B cell (primary cell): Measurements from ENCODE around the gene FFAR3. TPM values are rescaled to one million over a fixed set of nuclear protein-coding genes. Genes with fewer than 3 reads are reported as not detected.

Experiments
- ATAC-seq: fragments of 200-7000 bp; cut with Tn5 transposase; one replicate; pipeline ENCODE4 v1.10.0; 2021; ENCODE audit warnings: low read depth, mild to moderate bottlenecking, moderate number of reproducible peaks, moderate library complexity
- CTCF ChIA-PET: fragments of 350-600 bp; sonication (Branson Sonifier 250); formaldehyde crosslinking; loops from one replicate; lab custom pipeline; 2021; ENCODE audit warnings: antibody characterized with exemption, inconsistent platforms; lab: Charles Lee
- POLR2A ChIA-PET: fragments of 350-600 bp; sonication (Branson Sonifier 250); formaldehyde crosslinking; loops from one replicate; lab custom pipeline; 2021; ENCODE audit warnings: antibody characterized with exemption; lab: Charles Lee
- DNase-seq: peaks from one replicate; pipeline ENCODE4 v3.0.0; 2013
- H2AFZ ChIP-seq: 2 replicates; pipeline ENCODE4 v1.6.1; 2012; ENCODE audit warnings: mild to moderate bottlenecking, low read depth, low read length; ENCODE audit not compliant: insufficient read depth, poor library complexity, severe bottlenecking
- H3K27ac ChIP-seq, 2 donors: 1 replicate in 1 of 2; 2 replicates in 1 of 2; pipeline ENCODE4 v1.5.1; 2012 to 2013; ENCODE audit warnings: low read length in 2 of 2, mild to moderate bottlenecking in 2 of 2, moderate library complexity in 1 of 2
- H3K27me3 ChIP-seq, 4 experiments: fragments of 200-600 bp in 1 of 4; sonication (generic) in 1 of 4; replicated peaks in 1 of 4; 1 replicate in 2 of 4; 2 replicates in 2 of 4; pipeline versions ENCODE4 v1.6.1 to v1.7.0; 2013 to 2016; ENCODE audit warnings: low read length in 3 of 4, mild to moderate bottlenecking in 2 of 4, mixed read lengths in 1 of 4, moderate library complexity in 1 of 4; ENCODE audit not compliant: insufficient read depth in 4 of 4, control insufficient read depth in 3 of 4; ENCODE audit errors: control extremely low read depth in 1 of 4
- H3K36me3 ChIP-seq, 2 experiments: replicated peaks in 1 of 2; 1 replicate in 1 of 2; 2 replicates in 1 of 2; pipeline versions ENCODE4 v1.6.1 to v1.7.1; 2013; ENCODE audit warnings: low read length in 1 of 2; ENCODE audit not compliant: insufficient read depth in 2 of 2, control insufficient read depth in 1 of 2; ENCODE audit errors: control extremely low read depth in 1 of 2, extremely low read depth in 1 of 2
- H3K4me1 ChIP-seq, 2 donors: fragments of 200-600 bp in 1 of 2; sonication (generic) in 1 of 2; 1 replicate in 1 of 2; 2 replicates in 1 of 2; pipeline versions ENCODE4 v1.5.1 to v1.6.1; 2013 to 2017; ENCODE audit warnings: low read length in 2 of 2; ENCODE audit not compliant: control insufficient read depth in 2 of 2, insufficient read depth in 2 of 2
- H3K4me2 ChIP-seq: replicated peaks from 2 replicates; pipeline ENCODE3; 2012; ENCODE audit warnings: mild to moderate bottlenecking, low read depth, low read length; ENCODE audit not compliant: poor library complexity, severe bottlenecking
- H3K4me3 ChIP-seq, 5 experiments: fragments of 200-600 bp in 1 of 5; sonication (generic) in 1 of 5; 1 replicate in 3 of 5; 2 replicates in 2 of 5; pipeline versions ENCODE4 v1.5.1 to v1.7.0; 2011 to 2016; ENCODE audit warnings: low read length in 4 of 5, mild to moderate bottlenecking in 4 of 5, low read depth in 2 of 5, control low read depth in 1 of 5, moderate library complexity in 1 of 5; ENCODE audit not compliant: insufficient read depth in 1 of 5; ENCODE audit errors: control extremely low read depth in 1 of 5, extremely low read depth in 1 of 5
- H3K79me2 ChIP-seq: fragments of 200-600 bp; sonication (generic); one replicate; pipeline ENCODE4 v1.6.0; 2016; ENCODE audit warnings: low read length; ENCODE audit not compliant: control insufficient read depth, insufficient read depth
- H3K9ac ChIP-seq: fragments of 200-600 bp; sonication (generic); 2 replicates; pipeline ENCODE4 v1.6.1; 2017; ENCODE audit warnings: mild to moderate bottlenecking, low read length, moderate library complexity
- H3K9me3 ChIP-seq, 3 donors: one replicate each; pipeline versions ENCODE4 v1.6.1 to v1.7.1; 2013; ENCODE audit warnings: low read length in 2 of 3; ENCODE audit not compliant: control insufficient read depth in 2 of 3, insufficient read depth in 1 of 3; ENCODE audit errors: control extremely low read depth in 1 of 3
- H4K20me1 ChIP-seq: 2 replicates; pipeline ENCODE4 v1.6.0; 2012; ENCODE audit warnings: mild to moderate bottlenecking, low read length; ENCODE audit not compliant: insufficient read depth, control insufficient read depth, poor library complexity, severe bottlenecking
- H3K27ac Mint-ChIP-seq: one replicate; pipeline ENCODE4 v1.8.0; 2021; ENCODE audit warnings: mixed read lengths
- H3K27me3 Mint-ChIP-seq: one replicate; pipeline ENCODE4 v1.8.0; 2021; ENCODE audit warnings: mixed read lengths
- H3K4me1 Mint-ChIP-seq: one replicate; pipeline ENCODE4 v1.8.0; 2021; ENCODE audit warnings: mixed read lengths
- H3K4me3 Mint-ChIP-seq: one replicate; pipeline ENCODE4 v1.8.0; 2021; ENCODE audit warnings: mixed read lengths
- H3K9me3 Mint-ChIP-seq: one replicate; pipeline ENCODE4 v1.8.0; 2022; ENCODE audit warnings: mixed read lengths; ENCODE audit not compliant: insufficient read depth
- EZH2 ChIP-seq: IDR thresholded peaks from 2 replicates; pipeline ENCODE4 v1.6.1; 2012; ENCODE audit warnings: borderline replicate concordance, low read depth, mild to moderate bottlenecking, moderate library complexity, low read length; ENCODE audit not compliant: insufficient read depth, poor library complexity, severe bottlenecking
- WGBS: methylation state at CpG from one replicate; pipeline ENCODE4 v1.1.5; 2013; ENCODE audit warnings: missing lambda C conversion rate; ENCODE audit not compliant: insufficient coverage; 5-methylcytosine and 5-hydroxymethylcytosine counted together
- intact Hi-C: fragments of 100-400 bp; cut with micrococcal nuclease; formaldehyde crosslinking; loops from one replicate; pipeline ENCODE4 v1.10.0; 2022
- polyA plus RNA-seq: library from polyadenylated mRNA; depleted of rRNA; stranded (reverse); fragments of >200 nt; gene quantifications from 2 replicates; pipeline ENCODE4 v1.2.3, GENCODE V29; 2012
- total RNA-seq, 2 donors: library from RNA; stranded (reverse); fragments of 120-200 nt in 1 of 2; gene quantifications; 1 replicate in 1 of 2; 2 replicates in 1 of 2; pipeline versions ENCODE4 v1.2.3 to v1.2.4, GENCODE V29; 2013 to 2022
- TF ChIP-seq, protein P1 (sequence below): fragments of 200-600 bp; IDR thresholded peaks from one replicate; pipeline ENCODE4 v1.8.0; 2022; ENCODE audit warnings: antibody characterized with exemption, mild to moderate bottlenecking

The FFAR3 gene
- total and polyA plus RNA-seq, 2 donors (not counting 1 experiment from before 2014, with no cell fraction given): 0.63 TPM; not detected in 1

DNA sequence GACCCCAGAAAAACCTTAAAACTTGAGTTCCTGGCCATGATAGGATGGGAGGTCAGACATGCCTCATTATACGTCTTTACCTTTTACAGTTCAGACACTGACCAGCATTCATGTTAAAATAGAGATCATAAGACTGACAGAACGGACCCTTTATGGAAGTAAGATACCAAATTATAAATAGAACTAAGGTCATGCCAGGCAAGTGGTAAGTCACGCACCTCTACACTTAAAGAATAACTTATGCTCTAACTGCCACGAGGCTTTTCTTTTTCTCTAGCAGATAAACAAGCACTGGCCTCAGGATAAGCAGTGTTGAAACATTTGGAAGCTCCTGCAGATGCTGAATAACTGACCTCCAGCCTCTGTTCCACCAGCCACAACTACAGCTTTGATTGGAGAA, 41.0 kb downstream of the FFAR3 start:
- ChIA-PET CTCF (no interaction called here), POLR2A (no interaction called here)
- Mint-ChIP-seq H3K4me3 (no peak overlapping the region), H3K27ac (no peak overlapping the region), H3K4me1 (peaks cover 8% of the 10 kb centered on the region), H3K9me3 (no peaks in the 10 kb centered on the region), H3K27me3 (no peaks in the 10 kb centered on the region)
- Histone ChIP-seq H3K27me3 (peaks cover 0 to 4% (median 0%) of the 10 kb centered on the region in 4 experiments), H3K27ac (no peak overlapping the region), H3K9me3 (peaks cover 0 to 2% (median 0%) of the 10 kb centered on the region in 3 donors), H4K20me1 (no peaks in the 10 kb centered on the region), H3K4me2 (no peak overlapping the region), H3K79me2 (no peaks in the 10 kb centered on the region), H3K9ac (no peak overlapping the region), H3K4me1 (no peaks in the 10 kb centered on the region), H3K4me3 (no peak overlapping the region), H3K36me3 (no peaks in the 10 kb centered on the region), H2AFZ (no peak overlapping the region)
- TF ChIP-seq EZH2: no peak
- TF ChIP-seq, protein P1, sequence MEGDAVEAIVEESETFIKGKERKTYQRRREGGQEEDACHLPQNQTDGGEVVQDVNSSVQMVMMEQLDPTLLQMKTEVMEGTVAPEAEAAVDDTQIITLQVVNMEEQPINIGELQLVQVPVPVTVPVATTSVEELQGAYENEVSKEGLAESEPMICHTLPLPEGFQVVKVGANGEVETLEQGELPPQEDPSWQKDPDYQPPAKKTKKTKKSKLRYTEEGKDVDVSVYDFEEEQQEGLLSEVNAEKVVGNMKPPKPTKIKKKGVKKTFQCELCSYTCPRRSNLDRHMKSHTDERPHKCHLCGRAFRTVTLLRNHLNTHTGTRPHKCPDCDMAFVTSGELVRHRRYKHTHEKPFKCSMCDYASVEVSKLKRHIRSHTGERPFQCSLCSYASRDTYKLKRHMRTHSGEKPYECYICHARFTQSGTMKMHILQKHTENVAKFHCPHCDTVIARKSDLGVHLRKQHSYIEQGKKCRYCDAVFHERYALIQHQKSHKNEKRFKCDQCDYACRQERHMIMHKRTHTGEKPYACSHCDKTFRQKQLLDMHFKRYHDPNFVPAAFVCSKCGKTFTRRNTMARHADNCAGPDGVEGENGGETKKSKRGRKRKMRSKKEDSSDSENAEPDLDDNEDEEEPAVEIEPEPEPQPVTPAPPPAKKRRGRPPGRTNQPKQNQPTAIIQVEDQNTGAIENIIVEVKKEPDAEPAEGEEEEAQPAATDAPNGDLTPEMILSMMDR: no peak
- ATAC-seq: no peak
- intact Hi-C loops: no loop called here
- no peak for DNase-seq
- 20% methylated on average over 1 of the region's 4 CpGs for WGBS

DNA sequence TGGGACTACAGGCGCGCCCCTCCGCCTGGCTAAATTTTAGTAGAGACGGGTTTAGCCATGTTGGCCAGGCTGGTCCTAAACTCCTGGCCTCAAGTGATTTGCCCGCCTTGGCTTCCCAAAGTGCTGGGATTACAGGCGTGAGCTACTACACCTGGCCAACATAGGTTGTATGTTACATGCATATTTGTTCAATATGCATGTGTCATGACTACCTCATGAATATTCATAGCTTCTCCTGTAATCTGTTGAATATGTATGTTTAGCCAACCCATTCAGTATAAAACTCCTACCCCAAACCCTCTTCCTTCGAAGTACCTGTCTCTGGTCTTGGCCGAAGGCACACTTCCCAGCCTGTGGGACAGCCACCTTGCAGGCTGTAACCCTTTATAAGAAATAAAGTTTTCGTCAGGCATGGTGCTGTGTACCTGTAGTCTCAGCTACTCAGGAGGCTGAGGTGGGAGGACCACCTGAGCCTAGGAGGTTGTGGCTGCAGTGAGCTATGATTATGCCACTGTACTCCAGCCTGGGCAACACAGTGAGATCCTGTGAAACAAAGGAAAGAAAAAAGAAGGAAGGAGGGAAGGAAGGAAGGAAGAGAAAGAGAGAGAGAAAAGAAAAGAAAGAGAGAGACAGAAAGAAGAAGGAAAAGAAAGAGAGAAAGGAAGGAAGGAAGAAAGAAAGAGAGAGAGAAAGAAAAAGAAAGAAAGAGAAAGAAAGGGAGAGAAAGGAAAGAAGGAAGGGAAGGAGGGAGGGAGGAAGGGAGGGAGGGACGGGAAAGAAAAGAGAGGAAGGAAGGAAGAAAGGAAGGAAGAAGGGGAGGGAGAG, 41.9 kb downstream of the FFAR3 start:
- H3K27ac ChIP-seq: no peak overlapping the region
- no peaks in the 10 kb centered on the region for H4K20me1 ChIP-seq
- DNase-seq: no peak
- WGBS: 78% methylated on average over 6 of the region's 10 CpGs
- Mint-ChIP-seq H3K4me1 (peaks cover 8% of the 10 kb centered on the region), H3K27ac (no peak overlapping the region), H3K27me3 (no peaks in the 10 kb centered on the region), H3K4me3 (no peak overlapping the region), H3K9me3 (no peaks in the 10 kb centered on the region)
- ATAC-seq: no peak
- H3K4me3 ChIP-seq: no peak overlapping the region
- ChIA-PET CTCF (no interaction called here), POLR2A (no interaction called here)
- no peaks in the 10 kb centered on the region for H3K79me2 ChIP-seq
- peaks cover 0 to 2% (median 0%) of the 10 kb centered on the region in 3 donors for H3K9me3 ChIP-seq
- H3K4me2 ChIP-seq: no peak overlapping the region
- H3K36me3 ChIP-seq: no peaks in the 10 kb centered on the region
- intact Hi-C loops: no loop called here
- H3K4me1 ChIP-seq: no peaks in the 10 kb centered on the region
- H3K9ac ChIP-seq: no peak overlapping the region
- H2AFZ ChIP-seq: no peak overlapping the region
- peaks cover 0 to 4% (median 0%) of the 10 kb centered on the region in 4 experiments for H3K27me3 ChIP-seq
- no peak for TF ChIP-seq EZH2
- TF ChIP-seq, protein P1: no peak
